GM23338 (cell line): ENCODE results near the gene ESR1. TPM values are rescaled to one million over a fixed set of nuclear protein-coding genes. Genes with fewer than 3 reads are reported as not detected.

Experiments
- ATAC-seq: fragments of 200-7000 bp; cut with Tn5 transposase; 3 replicates; pipeline ENCODE4 v1.9.1; 2020
- DNase-seq: peaks from one replicate; pipeline ENCODE4 v3.0.0-alpha.2; 2015; ENCODE audit warnings: low spot score
- H2AFZ ChIP-seq: fragments of 200-600 bp; sonication (generic); 2 replicates; pipeline ENCODE4 v1.8.0; 2016; ENCODE audit warnings: antibody characterized with exemption, mild to moderate bottlenecking, moderate library complexity
- H3F3A ChIP-seq: fragments of 200-600 bp; sonication (generic); replicated peaks from 2 replicates; pipeline ENCODE4 v1.8.0; 2017; ENCODE audit warnings: antibody characterized with exemption, mixed run types, low read depth
- H3K27ac ChIP-seq: fragments of 200-600 bp; sonication (generic); 2 replicates; pipeline ENCODE4 v1.6.1; 2016; ENCODE audit warnings: low read depth
- H3K27me3 ChIP-seq: fragments of 200-600 bp; sonication (generic); 2 replicates; pipeline ENCODE4 v1.8.0; 2016; ENCODE audit warnings: mild to moderate bottlenecking, mixed run types, moderate library complexity; ENCODE audit not compliant: insufficient read depth
- H3K36me3 ChIP-seq: fragments of 200-600 bp; sonication (generic); 2 replicates; pipeline ENCODE4 v1.8.0; 2016; ENCODE audit warnings: mild to moderate bottlenecking; ENCODE audit not compliant: insufficient read depth
- H3K4me1 ChIP-seq: fragments of 200-600 bp; sonication (generic); 2 replicates; pipeline ENCODE4 v1.8.0; 2016; ENCODE audit warnings: mild to moderate bottlenecking, moderate library complexity; ENCODE audit not compliant: insufficient read depth
- H3K4me2 ChIP-seq: fragments of 200-600 bp; sonication (generic); 2 replicates; pipeline ENCODE4 v1.7.1; 2017; ENCODE audit warnings: mixed run types
- H3K4me3 ChIP-seq: fragments of 200-600 bp; sonication (generic); 2 replicates; pipeline ENCODE4 v1.6.1; 2016; ENCODE audit warnings: mixed run types
- H3K79me2 ChIP-seq: fragments of 200-600 bp; sonication (generic); replicated peaks from 2 replicates; pipeline ENCODE4 v1.8.0; 2017; ENCODE audit warnings: mild to moderate bottlenecking; ENCODE audit not compliant: insufficient read depth
- H3K9me2 ChIP-seq: fragments of 200-600 bp; sonication (generic); 2 replicates; pipeline ENCODE4 v1.8.0; 2017; ENCODE audit not compliant: insufficient read depth
- H4K20me1 ChIP-seq: fragments of 200-600 bp; sonication (generic); replicated peaks from 2 replicates; pipeline ENCODE4 v1.8.0; 2017; ENCODE audit warnings: mild to moderate bottlenecking; ENCODE audit not compliant: insufficient read depth
- H3K27ac Mint-ChIP-seq: 2 replicates; pipeline ENCODE4 v1.8.0; 2020; ENCODE audit warnings: inconsistent platforms, mild to moderate bottlenecking, moderate library complexity, mixed read lengths
- H3K27me3 Mint-ChIP-seq: 3 replicates; pipeline ENCODE4 v1.8.0; 2022; ENCODE audit warnings: low read depth, mild to moderate bottlenecking, moderate library complexity, mixed read lengths, inconsistent platforms; ENCODE audit not compliant: insufficient read depth, poor library complexity
- H3K36me3 Mint-ChIP-seq: 3 replicates; pipeline ENCODE4 v1.8.0; 2021; ENCODE audit warnings: low read depth, mild to moderate bottlenecking, inconsistent platforms, moderate library complexity, mixed read lengths
- H3K4me1 Mint-ChIP-seq: 3 replicates; pipeline ENCODE4 v1.8.0; 2020; ENCODE audit warnings: mild to moderate bottlenecking, inconsistent platforms, mixed read lengths
- H3K4me3 Mint-ChIP-seq: 3 replicates; pipeline ENCODE4 v1.8.0; 2021; ENCODE audit warnings: moderate library complexity, mild to moderate bottlenecking, inconsistent platforms, mixed read lengths
- H3K9me3 Mint-ChIP-seq: 3 replicates; pipeline ENCODE4 v1.8.0; 2020; ENCODE audit warnings: moderate library complexity, mild to moderate bottlenecking, inconsistent platforms, mixed read lengths
- CREB1 ChIP-seq: fragments of 250-450 bp; sonication (Bioruptor Pico); IDR thresholded peaks from 2 replicates; pipeline ENCODE4 v1.5.0; 2020; ENCODE audit warnings: low read depth, mild to moderate bottlenecking, moderate library complexity
- NANOG ChIP-seq: IDR thresholded peaks from 2 replicates; pipeline ENCODE4 v1.6.1; 2016; ENCODE audit warnings: antibody characterized with exemption, borderline replicate concordance
- POLR2AphosphoS5 ChIP-seq: IDR thresholded peaks from 2 replicates; pipeline ENCODE4 v1.6.1; 2016; ENCODE audit warnings: antibody characterized with exemption, low read depth
- ZNF114 ChIP-seq: fragments of 250-450 bp; sonication (Bioruptor Pico); IDR thresholded peaks from 2 replicates; pipeline ENCODE4 v1.5.0; 2020; ENCODE audit warnings: mild to moderate bottlenecking, moderate library complexity
- ZNF331 ChIP-seq: fragments of 250-450 bp; sonication (Bioruptor Pico); IDR thresholded peaks from 2 replicates; pipeline ENCODE4 v1.5.0; 2020; ENCODE audit warnings: low read depth, mild to moderate bottlenecking, moderate library complexity
- polyA plus RNA-seq: library from polyadenylated mRNA; unstranded; fragments of >200 nt; fragmentation: Nextera tagmentation; extraction: Ambion mirVana; gene quantifications from 2 replicates; pipeline ENCODE4 v1.2.1, GENCODE V29; 2016
- total RNA-seq: library from RNA; depleted of rRNA; stranded (reverse); fragments of >200 nt; shearing (Covaris generic); gene quantifications from 2 replicates; pipeline ENCODE4 v1.2.3, GENCODE V29; 2014
- TF ChIP-seq, protein P1 (sequence below): fragments of 250-450 bp; sonication (Bioruptor Pico); IDR thresholded peaks from 2 replicates; pipeline ENCODE4 v1.5.0; 2020; ENCODE audit warnings: mild to moderate bottlenecking, moderate library complexity
- TF ChIP-seq, protein P2 (sequence below): IDR thresholded peaks from one replicate; pipeline ENCODE4 v1.6.1; 2018; ENCODE audit warnings: antibody characterized with exemption; ENCODE audit not compliant: unreplicated experiment

Gene ESR1
- total and polyA plus RNA-seq, 2 experiments from 2014 or later = 0.94 TPM; not detected in 1

DNA sequence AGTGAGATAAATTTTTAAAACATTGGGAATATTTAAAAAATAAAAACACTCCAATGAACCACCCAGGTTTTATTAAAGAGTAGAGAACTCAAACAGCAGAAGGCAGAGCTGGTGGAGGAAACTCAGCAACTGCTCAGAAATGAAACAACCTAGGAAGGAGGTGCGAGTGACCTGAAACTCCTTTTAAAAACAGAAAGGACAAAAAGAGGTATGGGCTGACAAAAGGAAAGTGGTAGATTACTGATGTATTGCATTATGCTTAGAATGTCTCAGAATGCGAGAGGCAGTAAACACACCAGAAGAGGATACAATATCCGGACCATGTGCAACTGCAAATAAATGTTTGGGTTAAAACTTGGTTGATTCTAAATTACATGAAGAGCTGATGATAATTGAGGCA lies 97.6 kb downstream of the ESR1 start (continued):
- TF ChIP-seq, protein P1, sequence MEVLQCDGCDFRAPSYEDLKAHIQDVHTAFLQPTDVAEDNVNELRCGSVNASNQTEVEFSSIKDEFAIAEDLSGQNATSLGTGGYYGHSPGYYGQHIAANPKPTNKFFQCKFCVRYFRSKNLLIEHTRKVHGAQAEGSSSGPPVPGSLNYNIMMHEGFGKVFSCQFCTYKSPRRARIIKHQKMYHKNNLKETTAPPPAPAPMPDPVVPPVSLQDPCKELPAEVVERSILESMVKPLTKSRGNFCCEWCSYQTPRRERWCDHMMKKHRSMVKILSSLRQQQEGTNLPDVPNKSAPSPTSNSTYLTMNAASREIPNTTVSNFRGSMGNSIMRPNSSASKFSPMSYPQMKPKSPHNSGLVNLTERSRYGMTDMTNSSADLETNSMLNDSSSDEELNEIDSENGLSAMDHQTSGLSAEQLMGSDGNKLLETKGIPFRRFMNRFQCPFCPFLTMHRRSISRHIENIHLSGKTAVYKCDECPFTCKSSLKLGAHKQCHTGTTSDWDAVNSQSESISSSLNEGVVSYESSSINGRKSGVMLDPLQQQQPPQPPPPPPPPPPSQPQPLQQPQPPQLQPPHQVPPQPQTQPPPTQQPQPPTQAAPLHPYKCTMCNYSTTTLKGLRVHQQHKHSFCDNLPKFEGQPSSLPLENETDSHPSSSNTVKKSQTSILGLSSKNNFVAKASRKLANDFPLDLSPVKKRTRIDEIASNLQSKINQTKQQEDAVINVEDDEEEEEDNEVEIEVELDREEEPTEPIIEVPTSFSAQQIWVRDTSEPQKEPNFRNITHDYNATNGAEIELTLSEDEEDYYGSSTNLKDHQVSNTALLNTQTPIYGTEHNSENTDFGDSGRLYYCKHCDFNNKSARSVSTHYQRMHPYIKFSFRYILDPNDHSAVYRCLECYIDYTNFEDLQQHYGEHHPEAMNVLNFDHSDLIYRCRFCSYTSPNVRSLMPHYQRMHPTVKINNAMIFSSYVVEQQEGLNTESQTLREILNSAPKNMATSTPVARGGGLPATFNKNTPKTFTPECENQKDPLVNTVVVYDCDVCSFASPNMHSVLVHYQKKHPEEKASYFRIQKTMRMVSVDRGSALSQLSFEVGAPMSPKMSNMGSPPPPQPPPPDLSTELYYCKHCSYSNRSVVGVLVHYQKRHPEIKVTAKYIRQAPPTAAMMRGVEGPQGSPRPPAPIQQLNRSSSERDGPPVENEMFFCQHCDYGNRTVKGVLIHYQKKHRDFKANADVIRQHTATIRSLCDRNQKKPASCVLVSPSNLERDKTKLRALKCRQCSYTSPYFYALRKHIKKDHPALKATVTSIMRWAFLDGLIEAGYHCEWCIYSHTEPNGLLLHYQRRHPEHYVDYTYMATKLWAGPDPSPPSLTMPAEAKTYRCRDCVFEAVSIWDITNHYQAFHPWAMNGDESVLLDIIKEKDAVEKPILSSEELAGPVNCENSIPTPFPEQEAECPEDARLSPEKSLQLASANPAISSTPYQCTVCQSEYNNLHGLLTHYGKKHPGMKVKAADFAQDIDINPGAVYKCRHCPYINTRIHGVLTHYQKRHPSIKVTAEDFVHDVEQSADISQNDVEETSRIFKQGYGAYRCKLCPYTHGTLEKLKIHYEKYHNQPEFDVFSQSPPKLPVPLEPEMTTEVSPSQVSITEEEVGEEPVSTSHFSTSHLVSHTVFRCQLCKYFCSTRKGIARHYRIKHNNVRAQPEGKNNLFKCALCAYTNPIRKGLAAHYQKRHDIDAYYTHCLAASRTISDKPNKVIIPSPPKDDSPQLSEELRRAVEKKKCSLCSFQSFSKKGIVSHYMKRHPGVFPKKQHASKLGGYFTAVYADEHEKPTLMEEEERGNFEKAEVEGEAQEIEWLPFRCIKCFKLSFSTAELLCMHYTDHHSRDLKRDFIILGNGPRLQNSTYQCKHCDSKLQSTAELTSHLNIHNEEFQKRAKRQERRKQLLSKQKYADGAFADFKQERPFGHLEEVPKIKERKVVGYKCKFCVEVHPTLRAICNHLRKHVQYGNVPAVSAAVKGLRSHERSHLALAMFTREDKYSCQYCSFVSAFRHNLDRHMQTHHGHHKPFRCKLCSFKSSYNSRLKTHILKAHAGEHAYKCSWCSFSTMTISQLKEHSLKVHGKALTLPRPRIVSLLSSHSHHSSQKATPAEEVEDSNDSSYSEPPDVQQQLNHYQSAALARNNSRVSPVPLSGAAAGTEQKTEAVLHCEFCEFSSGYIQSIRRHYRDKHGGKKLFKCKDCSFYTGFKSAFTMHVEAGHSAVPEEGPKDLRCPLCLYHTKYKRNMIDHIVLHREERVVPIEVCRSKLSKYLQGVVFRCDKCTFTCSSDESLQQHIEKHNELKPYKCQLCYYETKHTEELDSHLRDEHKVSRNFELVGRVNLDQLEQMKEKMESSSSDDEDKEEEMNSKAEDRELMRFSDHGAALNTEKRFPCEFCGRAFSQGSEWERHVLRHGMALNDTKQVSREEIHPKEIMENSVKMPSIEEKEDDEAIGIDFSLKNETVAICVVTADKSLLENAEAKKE (CRISPR knock-in tag) = no peak
- TF ChIP-seq POLR2AphosphoS5 = no peak

DNA sequence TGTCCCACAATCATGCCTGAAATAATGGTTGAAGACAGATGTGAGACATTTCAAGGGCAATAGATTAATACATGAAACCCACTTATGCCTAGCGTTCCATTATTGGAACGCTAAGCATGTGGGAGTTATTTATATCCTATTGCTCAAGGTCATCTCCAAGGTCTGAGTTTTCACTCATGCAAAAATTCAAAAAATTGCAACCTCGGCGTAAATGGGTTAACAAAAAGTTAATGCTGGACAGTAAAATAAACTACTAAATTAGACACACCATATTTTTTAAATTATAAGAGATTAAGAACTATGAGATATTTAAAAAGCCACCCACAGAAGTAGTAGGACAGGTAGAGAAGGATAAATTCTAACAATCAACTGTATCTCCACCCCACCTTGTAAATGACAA lies 98.4 kb downstream of the ESR1 start:
- Histone ChIP-seq H3K36me3 (no peaks in the 10 kb centered on the region), H3K4me2 (no peak overlapping the region), H3K27ac (no peak overlapping the region), H3K9me2 (no peaks in the 10 kb centered on the region), H3K79me2 (no peaks in the 10 kb centered on the region), H3K27me3 (no peaks in the 10 kb centered on the region), H4K20me1 (no peaks in the 10 kb centered on the region), H3K4me1 (no peaks in the 10 kb centered on the region), H3K4me3 (no peak overlapping the region), H3F3A (no peaks in the 10 kb centered on the region), H2AFZ (no peak overlapping the region)
- Mint-ChIP-seq H3K36me3 (no peaks in the 10 kb centered on the region), H3K4me1 (peaks cover 3% of the 10 kb centered on the region; the same call in 2 of the 3 replicates), H3K4me3 (no peak overlapping the region), H3K27ac (no peak overlapping the region), H3K9me3 (no peaks in the 10 kb centered on the region), H3K27me3 (peaks cover 1% of the 10 kb centered on the region)
- DNase-seq = no peak
- no peak for ATAC-seq
- TF ChIP-seq, protein P2, sequence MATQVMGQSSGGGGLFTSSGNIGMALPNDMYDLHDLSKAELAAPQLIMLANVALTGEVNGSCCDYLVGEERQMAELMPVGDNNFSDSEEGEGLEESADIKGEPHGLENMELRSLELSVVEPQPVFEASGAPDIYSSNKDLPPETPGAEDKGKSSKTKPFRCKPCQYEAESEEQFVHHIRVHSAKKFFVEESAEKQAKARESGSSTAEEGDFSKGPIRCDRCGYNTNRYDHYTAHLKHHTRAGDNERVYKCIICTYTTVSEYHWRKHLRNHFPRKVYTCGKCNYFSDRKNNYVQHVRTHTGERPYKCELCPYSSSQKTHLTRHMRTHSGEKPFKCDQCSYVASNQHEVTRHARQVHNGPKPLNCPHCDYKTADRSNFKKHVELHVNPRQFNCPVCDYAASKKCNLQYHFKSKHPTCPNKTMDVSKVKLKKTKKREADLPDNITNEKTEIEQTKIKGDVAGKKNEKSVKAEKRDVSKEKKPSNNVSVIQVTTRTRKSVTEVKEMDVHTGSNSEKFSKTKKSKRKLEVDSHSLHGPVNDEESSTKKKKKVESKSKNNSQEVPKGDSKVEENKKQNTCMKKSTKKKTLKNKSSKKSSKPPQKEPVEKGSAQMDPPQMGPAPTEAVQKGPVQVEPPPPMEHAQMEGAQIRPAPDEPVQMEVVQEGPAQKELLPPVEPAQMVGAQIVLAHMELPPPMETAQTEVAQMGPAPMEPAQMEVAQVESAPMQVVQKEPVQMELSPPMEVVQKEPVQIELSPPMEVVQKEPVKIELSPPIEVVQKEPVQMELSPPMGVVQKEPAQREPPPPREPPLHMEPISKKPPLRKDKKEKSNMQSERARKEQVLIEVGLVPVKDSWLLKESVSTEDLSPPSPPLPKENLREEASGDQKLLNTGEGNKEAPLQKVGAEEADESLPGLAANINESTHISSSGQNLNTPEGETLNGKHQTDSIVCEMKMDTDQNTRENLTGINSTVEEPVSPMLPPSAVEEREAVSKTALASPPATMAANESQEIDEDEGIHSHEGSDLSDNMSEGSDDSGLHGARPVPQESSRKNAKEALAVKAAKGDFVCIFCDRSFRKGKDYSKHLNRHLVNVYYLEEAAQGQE = no peak
- TF ChIP-seq ZNF331 = no peak
- TF ChIP-seq ZNF114 (CRISPR knock-in tag) = no peak
- TF ChIP-seq, protein P1 (CRISPR knock-in tag) = no peak
- TF ChIP-seq NANOG = no peak
- no peak for TF ChIP-seq CREB1
